NCI-H524 (cell line): ENCODE results near the gene STPG1.
A peak's percentile ranks its signal among the peaks of the same experiment; 100 is the strongest.

Experiments
- DNase-seq, 2 experiments: peaks; one replicate each; lab custom pipeline; 2025; lab: John Stamatoyannopoulos, UW

The STPG1 gene

GRCh38 chr1:24392982-24393650, 20.5 kb downstream of the STPG1 start:
- DNase-seq: no peak

GRCh38 chr1:24392604-24392946, 21.0 kb downstream of the STPG1 start:
- DNase-seq: no peak

DNA sequence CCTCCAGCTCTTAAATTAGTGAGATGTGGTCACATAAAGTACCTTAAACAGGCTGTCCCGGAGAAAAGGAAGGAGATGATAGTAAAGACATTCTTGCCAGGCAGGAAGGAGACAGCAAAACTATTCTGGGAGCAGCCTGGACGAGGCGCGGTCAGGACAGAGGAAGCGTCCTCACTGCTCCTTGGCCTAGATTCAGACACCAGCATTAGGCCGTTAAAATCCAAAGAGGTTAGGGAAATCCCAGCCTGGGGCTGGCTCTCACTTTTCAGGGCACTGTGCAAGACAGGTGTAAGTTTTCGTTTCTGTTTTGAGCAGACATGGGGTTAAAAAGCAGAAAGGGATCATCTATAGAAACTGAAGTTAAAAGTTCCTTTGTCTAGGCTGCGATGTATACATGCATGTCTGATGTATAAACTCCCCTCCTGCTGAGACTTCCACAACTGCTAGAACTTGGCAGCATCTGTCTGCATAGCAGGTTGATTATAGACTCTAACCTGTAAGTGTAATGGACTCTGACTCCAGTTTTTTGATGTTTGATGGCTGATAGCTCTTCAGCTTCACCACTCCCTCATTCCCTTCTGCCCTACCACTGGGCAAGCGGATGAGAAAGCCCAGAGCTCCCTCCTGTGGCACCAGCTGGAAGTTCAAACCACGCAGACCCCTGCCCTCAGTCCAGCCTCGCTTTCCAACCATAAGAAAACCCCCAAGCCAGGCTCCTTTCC, 21.5 kb downstream of the STPG1 start:
- DNase-seq: peak in 1 of 2 experiments; percentile 58

DNA sequence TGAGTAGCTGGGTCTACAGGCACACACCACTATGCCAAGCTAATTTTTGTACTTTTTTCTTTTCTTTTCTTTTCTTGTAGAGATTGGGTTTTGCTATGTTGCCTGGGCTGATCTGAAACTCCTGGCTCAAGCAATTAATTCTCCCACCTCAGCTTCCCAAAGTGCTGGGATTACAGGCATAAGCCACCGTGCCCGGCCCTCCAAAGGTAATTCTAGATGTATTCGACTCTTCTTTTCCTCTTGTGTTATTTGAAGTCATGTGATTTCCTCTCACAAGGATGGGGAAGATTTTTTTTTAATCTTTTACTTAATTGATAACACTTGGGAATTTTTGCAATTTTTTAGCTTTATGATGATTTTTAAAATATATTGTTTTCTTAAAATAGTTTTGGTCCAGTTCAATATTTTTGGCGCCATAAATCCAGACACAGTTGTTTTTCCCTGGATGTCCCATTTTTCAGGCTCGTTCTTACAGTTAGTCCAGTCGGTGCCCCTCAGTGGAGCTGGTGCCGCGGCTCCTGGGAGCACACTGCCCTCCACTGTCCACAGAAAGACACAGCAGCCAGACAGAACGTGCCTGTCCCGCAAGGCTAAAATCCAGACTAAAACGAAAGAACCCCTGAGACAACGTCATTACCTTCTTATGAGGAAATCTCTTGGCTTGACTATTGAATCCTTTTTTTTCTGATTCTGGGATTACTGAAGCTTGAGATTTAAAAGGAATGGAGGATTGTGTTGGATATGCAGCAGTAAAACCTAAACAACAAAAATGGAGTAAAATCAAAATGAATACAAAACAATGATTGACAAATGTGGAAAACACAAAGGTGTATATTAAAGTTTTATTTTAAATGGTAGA, 22.4 kb downstream of the STPG1 start:
- DNase-seq: peak; percentile 60 to 75

DNA sequence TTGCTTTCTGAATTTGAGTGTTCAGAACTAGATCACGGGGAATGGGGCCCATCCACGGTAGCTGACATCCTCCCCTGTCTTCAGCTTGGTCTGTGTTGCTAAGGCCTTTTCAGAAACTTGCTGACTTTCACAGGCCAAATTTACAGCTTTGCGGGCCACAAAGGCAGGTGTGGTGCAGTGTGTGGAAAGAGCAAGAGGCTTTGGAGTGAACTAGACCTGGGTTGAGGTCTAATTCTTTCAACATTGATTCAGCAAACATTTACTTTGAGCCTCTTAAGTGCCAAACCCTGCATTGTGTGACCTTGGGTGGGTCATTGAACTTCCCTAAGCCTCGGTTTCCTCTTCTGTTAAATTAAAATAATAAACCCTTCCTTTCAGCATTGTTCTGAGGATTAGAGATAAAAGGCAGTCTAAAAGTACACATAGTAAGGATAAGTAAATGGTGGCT, 24.3 kb downstream of the STPG1 start:
- DNase-seq: no peak

GRCh38 chr1:24388331-24388885, 25.2 kb downstream of the STPG1 start:
- DNase-seq: no peak

DNA sequence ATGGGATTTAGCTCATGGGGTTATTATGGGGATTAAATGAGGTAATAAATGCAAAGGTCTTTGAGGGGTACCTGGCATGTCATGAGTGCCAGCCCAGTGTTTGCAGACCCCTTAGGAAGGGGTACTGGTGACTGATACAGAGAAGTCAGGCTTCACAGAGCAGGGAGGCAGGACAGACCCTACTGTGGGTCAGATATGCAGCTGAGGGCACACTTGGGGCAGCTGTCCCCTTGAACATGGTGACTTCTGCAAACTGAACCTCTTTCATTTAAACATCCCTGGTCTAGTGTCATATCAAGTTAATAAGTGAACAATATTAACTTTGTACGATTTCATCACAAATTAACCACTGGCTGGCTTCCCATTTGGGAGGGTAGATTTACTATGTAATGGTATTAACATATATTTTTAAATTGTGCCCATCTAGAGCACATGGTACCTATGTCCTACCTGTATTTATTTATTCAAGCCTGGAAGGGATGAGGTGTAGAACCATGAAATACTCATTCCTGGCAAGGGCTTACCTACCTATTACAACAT, 25.9 kb downstream of the STPG1 start:
- no peak for DNase-seq

- no peak for DNase-seq
These were observed 26.7 kb downstream of the STPG1 start for GRCh38 chr1:24386931-24387330.

- DNase-seq: peak; percentile 91 to 92
These were observed 27.3 kb downstream of the STPG1 start for GRCh38 chr1:24386241-24386640.

GRCh38 chr1:24385160-24385940, 28.2 kb downstream of the STPG1 start:
- peak in 1 of 2 experiments; percentile 51 for DNase-seq

- DNase-seq: no peak
These were observed 29.1 kb downstream of the STPG1 start for GRCh38 chr1:24384251-24385090.

GRCh38 chr1:24383381-24383940, 30.1 kb downstream of the STPG1 start:
- DNase-seq: peak; percentile 45 to 81

DNA sequence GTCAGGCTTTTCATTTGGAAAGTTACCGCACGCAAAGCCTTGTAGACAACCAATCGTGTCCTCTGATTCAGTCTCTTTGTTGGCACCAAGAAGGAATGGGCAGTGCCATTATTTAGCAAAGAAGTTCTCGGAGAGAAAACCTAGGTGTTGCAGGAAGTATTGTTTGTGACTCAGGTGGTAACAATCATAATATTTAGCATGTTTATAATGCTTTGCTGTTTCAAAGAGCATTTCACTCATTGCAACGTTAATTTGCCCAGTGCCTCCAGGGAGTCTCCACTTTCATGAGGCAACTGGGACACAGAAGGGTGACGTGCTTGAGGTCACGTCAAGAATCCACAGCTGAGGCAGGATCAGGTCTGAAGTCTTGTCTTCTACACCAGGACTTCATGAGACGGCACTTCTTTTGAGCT, 31.4 kb downstream of the STPG1 start:
- no peak for DNase-seq

DNA sequence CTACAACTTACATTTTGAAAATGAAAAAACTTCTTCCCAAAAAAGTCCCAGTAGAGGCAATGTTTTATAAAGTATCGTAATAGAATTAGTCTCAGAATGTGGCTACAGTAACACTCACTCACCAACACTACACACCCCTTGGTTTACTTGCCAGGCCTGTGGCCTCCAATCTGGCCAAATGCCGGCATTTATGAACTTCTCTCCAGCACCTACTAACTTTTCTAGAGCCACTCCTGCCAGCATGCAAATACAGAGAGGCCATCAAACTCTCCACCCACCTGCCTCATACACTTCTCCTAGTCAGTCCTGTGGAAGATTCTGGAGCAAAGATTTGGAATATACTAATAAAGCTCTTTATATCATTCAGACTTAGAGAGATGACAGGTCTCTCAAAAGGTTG, 32.3 kb downstream of the STPG1 start:
- DNase-seq: no peak

- no peak for DNase-seq
These were observed 33.1 kb downstream of the STPG1 start for GRCh38 chr1:24380508-24380907.

DNA sequence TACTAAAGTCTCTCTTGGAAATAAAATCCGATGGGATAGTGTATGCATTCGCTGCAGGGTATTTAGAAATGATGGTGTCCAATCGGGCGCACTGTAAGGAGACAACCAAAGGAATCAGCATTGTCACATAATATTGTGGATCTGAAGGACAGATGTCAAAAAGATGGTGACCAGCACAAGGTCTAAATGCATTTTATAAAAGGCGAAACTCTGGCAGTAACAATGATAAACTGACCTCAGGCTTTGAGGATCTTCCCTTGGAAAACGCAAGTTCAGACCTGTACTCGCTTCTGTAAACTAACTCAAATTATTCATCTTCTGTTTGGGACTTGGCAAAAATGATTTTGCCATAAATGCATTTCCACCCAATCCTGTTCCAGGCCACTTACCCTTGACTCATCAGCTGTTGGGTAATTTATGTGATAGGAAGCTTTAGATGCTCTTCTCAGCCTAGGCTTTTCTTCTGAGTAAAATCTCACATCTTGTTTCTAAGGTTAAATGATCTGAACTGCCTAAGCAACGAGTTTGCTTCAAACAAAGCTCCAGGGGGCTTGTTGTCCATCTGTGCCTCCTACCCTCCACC, 33.8 kb downstream of the STPG1 start:
- DNase-seq: no peak

DNA sequence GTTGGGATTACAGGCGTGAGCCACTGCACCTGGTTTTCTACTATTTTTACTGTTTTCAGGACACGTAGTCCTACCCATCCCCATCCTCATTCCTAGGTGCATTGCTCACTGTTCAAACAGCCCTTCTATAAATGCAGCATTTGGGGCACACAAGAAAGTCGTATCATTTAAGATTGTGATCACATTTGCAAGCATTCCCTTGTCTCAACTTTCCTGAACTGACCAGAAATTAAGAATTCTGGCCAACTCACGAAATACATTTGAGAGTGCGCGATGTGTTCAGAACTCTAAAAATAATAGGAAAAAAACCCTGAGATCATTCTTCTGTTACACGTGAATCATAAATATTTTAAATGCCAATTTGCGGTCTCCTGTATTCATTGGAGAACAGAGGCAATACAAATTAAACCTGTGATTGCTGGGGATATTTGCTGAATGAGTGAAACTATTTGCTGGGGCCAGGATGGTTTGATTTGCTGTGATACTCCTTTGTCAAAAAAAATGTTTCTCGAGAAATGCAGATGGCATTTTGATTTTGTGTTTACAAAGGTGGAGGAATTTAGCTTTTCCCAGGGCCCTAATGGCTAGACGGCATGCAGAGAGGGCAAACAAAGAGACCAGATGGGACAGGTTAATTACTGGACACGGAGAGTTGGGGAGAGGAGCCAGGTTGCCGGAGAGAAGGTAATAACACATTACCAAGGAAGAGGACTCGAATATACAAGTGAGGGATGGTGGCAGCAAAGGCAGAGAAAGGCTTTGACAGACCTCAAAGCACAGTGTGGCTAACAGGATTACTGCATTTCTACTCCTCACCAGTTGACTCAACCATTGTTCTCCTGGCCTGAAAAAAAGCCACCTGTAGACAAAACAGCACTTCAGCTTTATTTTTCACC, 38.4 kb downstream of the STPG1 start:
- DNase-seq: peak; percentile 30 to 56

DNA sequence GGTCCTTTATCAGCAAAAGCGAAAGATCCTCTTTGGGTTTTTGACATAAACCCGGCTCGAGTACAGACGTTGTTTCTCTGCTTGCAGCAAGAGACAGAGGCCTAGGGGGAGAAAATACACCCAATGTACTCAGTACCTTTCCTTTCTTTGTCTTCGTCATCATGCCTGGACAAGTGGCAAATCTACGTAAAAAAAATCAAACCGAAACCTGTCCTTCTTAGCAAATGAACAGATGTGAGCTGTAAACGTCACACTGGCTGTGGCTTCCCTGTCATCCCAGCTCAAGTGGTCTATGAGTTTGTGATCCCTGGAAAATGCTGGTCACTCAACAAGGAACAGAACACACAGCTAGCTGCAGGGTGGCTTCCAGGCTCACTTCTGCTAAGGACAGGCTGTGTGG, 39.9 kb downstream of the STPG1 start:
- peak in 1 of 2 experiments; percentile 38 for DNase-seq

DNA sequence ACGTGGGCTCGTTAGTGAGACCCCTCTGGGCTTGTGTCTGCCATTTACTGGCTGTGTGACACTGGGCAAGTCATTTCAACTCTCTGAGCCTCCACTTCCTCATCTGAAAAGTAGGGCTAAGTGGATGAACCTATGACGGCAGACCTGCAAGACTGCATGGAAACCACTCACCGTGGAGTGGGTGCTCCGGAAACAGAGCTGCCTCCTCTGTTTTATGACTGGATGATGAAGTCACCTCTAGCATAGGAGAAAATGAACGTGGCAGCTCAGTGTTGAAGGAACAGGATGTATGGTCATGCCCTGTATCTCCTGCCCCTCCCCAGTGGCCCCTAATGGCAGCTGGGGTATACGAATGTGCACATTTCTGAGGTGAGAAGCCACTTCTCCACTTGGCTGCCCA, 40.5 kb downstream of the STPG1 start:
- no peak for DNase-seq
